Measurements from ENCODE around the gene LRCH2. TPM values are rescaled to one million over a fixed set of nuclear protein-coding genes. Genes with fewer than 3 reads are reported as not detected.

LRCH2 gene
- total RNA-seq, 3 donors from 2014 or later (not counting 1 experiment from before 2014, with no cell fraction given), result not detected

DNA sequence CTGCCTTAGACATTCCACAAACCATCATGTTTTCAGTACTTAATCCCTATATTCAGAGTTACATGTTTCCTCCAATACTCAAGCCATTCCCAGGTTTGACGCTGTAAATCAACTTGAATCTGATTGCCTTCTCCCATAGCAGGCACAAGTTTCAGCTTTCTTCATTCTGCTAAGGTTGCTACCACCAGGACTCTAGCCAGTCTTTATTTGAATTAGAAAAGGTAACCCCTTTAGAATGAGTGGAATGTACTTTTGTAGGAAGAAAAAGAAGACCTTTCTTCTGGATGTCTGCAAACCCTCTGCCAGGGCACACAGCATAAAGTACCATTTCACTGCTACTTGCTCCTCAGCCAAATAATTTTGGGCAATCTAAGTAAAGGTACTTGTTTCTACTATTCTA lies 55.4 kb downstream of the LRCH2 start:
- no peaks in the 10 kb centered on the region for H3K4me1 Mint-ChIP-seq
- no peak overlapping the region for H3K27ac ChIP-seq (ENCODE audit: low read length)
- H3K9me3 Mint-ChIP-seq, result peaks cover 0 to 2% of the 10 kb centered on the region in 2 donors
- no peak overlapping the region for H3K4me3 ChIP-seq (ENCODE audit: low read length)
- peaks cover 0 to 10% of the 10 kb centered on the region in 2 donors for H3K27me3 Mint-ChIP-seq (ENCODE audit: low read depth in 2 of 2)
- H3K27ac Mint-ChIP-seq, result no peak overlapping the region
- no peak for ATAC-seq
- TF ChIP-seq CTCF (IDR thresholded peaks at IDR 0.05), result no peak
- H3K36me3 Mint-ChIP-seq, result no peaks in the 10 kb centered on the region
- no peaks in the 10 kb centered on the region for H3K36me3 ChIP-seq (ENCODE audit: control insufficient read depth, insufficient read depth, low read length)
- DNase-seq, result no peak
- no peaks in the 10 kb centered on the region for H3K9me3 ChIP-seq (ENCODE audit: control insufficient read depth, insufficient read depth, low read length)
- H3K4me1 ChIP-seq (ENCODE audit: control insufficient read depth, insufficient read depth, low read length), result no peaks in the 10 kb centered on the region
- no peak overlapping the region for H3K4me3 Mint-ChIP-seq
- H3K27me3 ChIP-seq (ENCODE audit: control insufficient read depth, insufficient read depth, low read length), result no peaks in the 10 kb centered on the region
- intact Hi-C loops (cut with micrococcal nuclease), result no loop called here
- whole genome bisulfite sequencing (ENCODE audit: insufficient coverage), result 100% methylated on average over 1 of the region's 1 CpG

- H3K36me3 ChIP-seq (ENCODE audit: control insufficient read depth, insufficient read depth, low read length), result no peaks in the 10 kb centered on the region
- H3K4me1 ChIP-seq (ENCODE audit: control insufficient read depth, insufficient read depth, low read length), result no peaks in the 10 kb centered on the region
- H3K4me3 Mint-ChIP-seq, result no peak overlapping the region
- no peaks in the 10 kb centered on the region for H3K27me3 ChIP-seq (ENCODE audit: control insufficient read depth, insufficient read depth, low read length)
- no peaks in the 10 kb centered on the region for H3K9me3 ChIP-seq (ENCODE audit: control insufficient read depth, insufficient read depth, low read length)
- H3K27me3 Mint-ChIP-seq (ENCODE audit: low read depth in 2 of 2), result peaks cover 0 to 10% of the 10 kb centered on the region in 2 donors
- H3K4me3 ChIP-seq (ENCODE audit: low read length), result no peak overlapping the region
- H3K4me1 Mint-ChIP-seq, result no peaks in the 10 kb centered on the region
- no peak overlapping the region for H3K27ac ChIP-seq (ENCODE audit: low read length)
- peaks cover 0 to 2% of the 10 kb centered on the region in 2 donors for H3K9me3 Mint-ChIP-seq
- H3K27ac Mint-ChIP-seq, result no peak overlapping the region
- ATAC-seq, result no peak
- no peaks in the 10 kb centered on the region for H3K36me3 Mint-ChIP-seq
- no peak for DNase-seq
- 100% methylated on average over 1 of the region's 4 CpGs for WGBS (ENCODE audit: insufficient coverage)
- intact Hi-C loops (cut with micrococcal nuclease), result no loop called here
- no peak for TF ChIP-seq CTCF (IDR thresholded peaks at IDR 0.05)
Measured at GRCh38 chrX:115177932-115178331, 56.0 kb downstream of the LRCH2 start.

DNA sequence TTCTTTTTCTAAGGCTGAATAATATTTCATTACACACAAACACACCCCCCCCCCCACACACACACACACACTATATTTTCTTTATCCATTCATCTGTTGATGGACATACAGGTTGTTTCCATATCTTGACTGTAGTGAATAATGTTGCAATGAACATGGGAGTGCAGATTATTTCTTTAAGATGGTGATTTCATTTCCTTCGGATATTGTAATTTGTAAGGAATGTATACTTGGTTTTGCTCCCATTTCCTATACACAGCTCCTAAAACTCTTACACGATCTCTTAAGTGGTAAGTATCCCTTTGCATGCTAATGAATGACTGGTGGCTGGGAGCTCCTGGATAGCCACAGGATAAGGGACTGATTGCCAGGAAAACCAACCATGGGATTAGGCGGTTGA lies 59.3 kb downstream of the LRCH2 start:
- no peaks in the 10 kb centered on the region for H3K27me3 Mint-ChIP-seq (ENCODE audit: low read depth in 2 of 2)
- no peaks in the 10 kb centered on the region for H3K36me3 ChIP-seq (ENCODE audit: control insufficient read depth, insufficient read depth, low read length)
- no peaks in the 10 kb centered on the region for H3K36me3 Mint-ChIP-seq
- H3K4me1 ChIP-seq (ENCODE audit: control insufficient read depth, insufficient read depth, low read length), result no peaks in the 10 kb centered on the region
- H3K4me3 Mint-ChIP-seq, result no peak overlapping the region
- no peak overlapping the region for H3K4me3 ChIP-seq (ENCODE audit: low read length)
- H3K27me3 ChIP-seq (ENCODE audit: control insufficient read depth, insufficient read depth, low read length), result no peaks in the 10 kb centered on the region
- intact Hi-C loops (cut with micrococcal nuclease), result no loop called here
- H3K4me1 Mint-ChIP-seq, result no peaks in the 10 kb centered on the region
- peaks cover 0 to 2% of the 10 kb centered on the region in 2 donors for H3K9me3 Mint-ChIP-seq
- DNase-seq, result no peak
- no peak overlapping the region for H3K27ac Mint-ChIP-seq
- TF ChIP-seq CTCF (IDR thresholded peaks at IDR 0.05), result no peak
- no peaks in the 10 kb centered on the region for H3K9me3 ChIP-seq (ENCODE audit: control insufficient read depth, insufficient read depth, low read length)
- ATAC-seq, result no peak
- no peak overlapping the region for H3K27ac ChIP-seq (ENCODE audit: low read length)
- no CpG with 5 or more reads among the region's 3 CpGs for WGBS (ENCODE audit: insufficient coverage)

DNA sequence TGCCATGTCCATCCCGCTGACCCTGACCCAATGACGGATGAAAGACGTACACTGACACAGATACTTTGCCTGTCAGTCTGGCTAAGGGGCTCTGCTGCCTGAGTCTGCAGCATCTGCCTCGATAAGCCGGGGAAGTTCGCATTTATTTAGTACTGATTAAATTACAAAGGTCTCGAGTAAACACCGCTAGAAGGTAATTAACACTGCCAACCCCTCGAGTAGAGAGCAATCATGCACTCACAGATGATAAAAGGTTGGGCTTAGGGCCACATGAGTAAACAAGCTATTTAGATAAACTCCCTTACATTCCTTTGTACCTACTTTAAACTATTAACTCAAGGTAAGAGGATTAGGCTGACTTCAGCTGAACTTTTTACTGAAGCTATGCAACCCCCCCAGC lies 60.7 kb downstream of the LRCH2 start:
- no peak for TF ChIP-seq CTCF (IDR thresholded peaks at IDR 0.05)
- Histone ChIP-seq H3K27me3 (ENCODE audit: control insufficient read depth, insufficient read depth, low read length) (no peaks in the 10 kb centered on the region), H3K4me3 (ENCODE audit: low read length) (no peak overlapping the region), H3K9me3 (ENCODE audit: control insufficient read depth, insufficient read depth, low read length) (no peaks in the 10 kb centered on the region), H3K4me1 (ENCODE audit: control insufficient read depth, insufficient read depth, low read length) (no peaks in the 10 kb centered on the region), H3K27ac (ENCODE audit: low read length) (no peak overlapping the region), H3K36me3 (ENCODE audit: control insufficient read depth, insufficient read depth, low read length) (no peaks in the 10 kb centered on the region)
- 81% methylated on average over 9 of the region's 9 CpGs for WGBS (ENCODE audit: insufficient coverage)
- no peaks in the 10 kb centered on the region for H3K36me3 Mint-ChIP-seq
- H3K4me1 Mint-ChIP-seq, result no peaks in the 10 kb centered on the region
- intact Hi-C loops (cut with micrococcal nuclease), result no loop called here
- ATAC-seq (no peak), DNase-seq (no peak)
- no peak overlapping the region for H3K4me3 Mint-ChIP-seq
- H3K9me3 Mint-ChIP-seq, result peaks cover 0 to 2% of the 10 kb centered on the region in 2 donors
- H3K27ac Mint-ChIP-seq, result no peak overlapping the region
- H3K27me3 Mint-ChIP-seq (ENCODE audit: low read depth in 2 of 2), result no peaks in the 10 kb centered on the region
